HG03139 (cell line): ENCODE measurements around the gene SP5.
"Not testable (repeated sequence)": the region's sequence is repeated elsewhere in the genome, so short reads cannot be mapped to it uniquely, and the experiment has no call there.

Experiments
- ATAC-seq: cut with Tn5 transposase; IDR thresholded peaks from one replicate; pipeline ENCODE4 v1.9.1; 2021; ENCODE audit not compliant: unreplicated experiment

The SP5 gene

DNA sequence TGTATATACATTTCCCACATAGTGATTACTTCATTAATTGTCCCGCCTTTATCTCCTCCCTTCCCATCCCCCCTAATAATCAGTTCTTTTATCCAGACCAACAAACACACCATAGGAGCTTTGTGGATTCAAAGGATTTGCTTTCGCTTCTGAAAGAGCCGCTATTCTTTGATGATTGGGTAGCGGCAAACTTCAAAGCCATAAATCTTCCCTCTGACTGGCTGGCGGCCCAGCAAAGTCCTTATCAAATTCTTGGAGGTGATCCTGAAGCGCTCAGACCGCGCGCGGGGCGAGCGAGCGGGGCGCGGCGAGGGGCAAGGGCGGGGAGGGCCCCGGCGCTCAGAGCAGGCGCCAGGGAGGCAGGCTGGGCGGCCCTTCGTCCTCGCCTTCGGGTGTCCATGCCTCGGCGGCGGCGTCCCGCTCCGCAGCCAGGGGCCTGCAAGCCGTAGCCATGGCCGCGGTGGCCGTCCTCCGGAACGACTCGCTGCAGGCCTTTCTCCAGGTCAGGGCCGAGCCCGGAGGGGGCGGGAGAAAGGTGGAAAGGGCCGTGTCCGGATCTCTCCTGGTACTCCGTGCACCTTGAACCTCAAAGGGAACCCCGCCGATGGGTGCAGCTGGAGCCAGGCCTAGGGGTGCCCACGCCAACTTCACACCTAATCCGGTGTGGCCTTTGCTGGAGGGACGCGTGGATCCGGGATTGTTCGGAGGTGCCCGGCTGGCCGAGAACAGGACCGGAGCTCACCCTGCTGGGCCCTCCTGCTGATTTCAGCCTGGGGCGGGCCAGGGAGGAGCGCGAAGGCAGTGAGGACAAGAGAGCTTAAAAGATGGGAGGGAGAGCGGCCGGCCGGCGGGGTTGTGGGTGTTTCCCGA lies at the start of gene SP5:
Gene SP5, plus strand, starts transcription at position 276 of the 870 bp plus-strand sequence. Its CDS starts 176 bp downstream, at position 452.
- ATAC-seq: no peak

DNA sequence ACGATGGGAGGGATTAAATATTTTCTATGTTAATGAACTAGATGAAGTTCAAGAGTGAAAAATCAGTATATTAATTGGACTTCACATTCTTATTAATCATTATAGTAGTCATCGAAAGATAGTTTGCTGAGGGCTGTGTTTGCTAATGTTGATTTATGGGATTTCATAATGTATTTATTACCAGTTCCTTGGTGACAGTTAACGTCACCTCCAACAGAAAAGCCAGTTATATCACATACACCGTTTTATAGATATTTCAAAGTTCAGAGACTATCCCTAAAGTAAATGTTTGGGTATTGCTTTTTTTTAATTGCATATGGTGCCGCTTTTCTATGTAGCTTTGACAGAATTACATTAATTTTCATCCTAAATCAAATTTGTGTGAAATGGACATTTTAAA lies 49.4 kb upstream of the SP5 start:
- ATAC-seq: no peak

DNA sequence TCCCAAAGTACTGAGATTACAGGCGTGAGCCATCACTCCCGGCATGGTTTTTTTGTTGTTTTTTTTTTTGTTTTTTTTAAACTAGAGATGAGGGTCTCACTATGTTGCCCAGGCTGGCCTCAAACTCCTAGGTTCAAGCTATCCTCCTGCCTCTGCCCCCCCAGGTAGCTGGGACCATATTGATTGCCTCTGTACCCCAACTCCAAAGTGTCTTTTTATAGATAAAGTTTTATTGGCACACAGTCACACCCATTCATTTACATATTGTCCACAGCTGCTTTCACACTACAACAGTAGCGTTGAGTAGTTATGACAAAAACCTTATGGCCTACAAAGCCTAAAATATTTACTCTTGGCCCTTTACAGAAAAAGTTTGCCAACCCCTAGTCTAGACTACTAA lies 45.2 kb upstream of the SP5 start:
- ATAC-seq: no peak

DNA sequence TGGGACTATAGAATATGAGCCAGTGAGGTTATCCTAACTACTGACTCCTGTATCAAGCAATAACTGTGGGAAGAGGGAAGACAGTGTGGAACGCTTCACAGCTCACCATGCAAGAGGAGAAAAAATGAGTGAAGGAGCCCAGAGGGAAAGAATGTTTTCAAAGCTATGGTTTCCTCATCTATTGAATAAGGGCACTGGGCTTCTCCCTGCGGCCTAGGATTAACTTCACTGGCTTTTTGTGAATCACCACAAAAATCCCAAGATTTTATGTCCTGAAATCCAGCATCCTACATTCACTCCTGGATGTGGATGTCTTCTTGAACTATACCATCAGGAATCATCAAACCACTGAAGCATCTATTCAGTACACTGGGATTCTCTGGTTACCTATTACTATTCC lies 44.5 kb upstream of the SP5 start:
- no peak for ATAC-seq

- no peak for ATAC-seq
Observed at GRCh38 chr2:170671079-170671478, 44.1 kb upstream of the SP5 start.

DNA sequence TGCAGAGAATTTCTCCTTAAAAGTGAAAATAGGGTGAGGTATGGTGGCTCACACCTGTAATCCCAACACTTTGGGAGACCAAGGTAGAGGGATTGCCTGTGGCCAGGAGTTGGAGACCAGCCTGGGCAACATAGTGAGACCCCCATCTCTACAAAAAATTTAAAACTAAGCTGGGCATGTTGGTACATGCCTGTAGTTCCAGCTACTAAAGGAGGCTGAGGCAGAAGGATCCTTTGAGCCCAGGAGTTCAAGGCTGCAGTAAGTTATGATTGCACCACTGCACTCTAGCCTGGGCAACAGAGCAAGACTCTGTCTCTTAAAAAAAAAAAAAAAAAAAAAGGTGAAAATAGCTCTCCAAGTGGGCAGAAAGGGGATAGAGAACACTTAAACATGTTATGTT lies 40.9 kb upstream of the SP5 start:
- not testable (repeated sequence) for ATAC-seq

GRCh38 chr2:170675701-170676100 lies 39.4 kb upstream of the SP5 start:
- ATAC-seq: no peak

GRCh38 chr2:170679607-170680079 lies 35.5 kb upstream of the SP5 start:
- no peak for ATAC-seq

DNA sequence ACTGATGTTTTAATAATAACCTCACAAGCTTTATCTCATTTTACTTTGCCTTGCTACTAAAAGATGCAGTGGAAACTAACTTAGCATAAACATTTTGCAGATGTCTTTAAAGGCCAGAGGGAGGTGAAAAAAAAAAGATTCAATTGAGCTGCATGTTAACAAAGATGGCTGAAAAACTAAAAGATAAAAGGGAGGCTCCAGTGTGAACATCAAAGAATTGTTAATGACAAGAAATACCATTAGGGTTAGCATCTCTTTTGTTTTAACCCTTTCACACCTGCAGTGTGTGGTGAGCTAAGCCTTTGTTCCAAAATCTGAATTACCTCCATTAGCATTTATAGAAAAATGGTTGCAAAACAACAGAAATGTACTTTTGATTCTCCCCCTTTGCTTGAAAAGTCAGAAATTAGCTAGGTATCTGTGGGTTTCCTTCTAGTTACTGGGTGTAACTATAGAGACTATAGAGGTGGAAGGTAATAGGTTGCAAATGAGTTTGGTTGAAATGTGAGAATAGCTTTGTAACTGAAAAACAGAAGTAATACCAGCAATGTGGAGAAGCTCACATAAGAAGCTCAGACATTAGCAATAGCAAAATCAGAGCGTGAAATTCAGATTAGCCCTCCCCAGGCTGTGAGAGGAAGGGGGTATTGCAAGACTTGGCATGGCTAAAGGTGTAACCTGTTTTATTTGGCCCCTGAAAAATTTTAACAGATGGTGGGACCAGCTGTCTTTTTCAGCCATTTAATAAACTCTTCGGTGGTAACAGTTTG lies 34.8 kb upstream of the SP5 start:
- no peak for ATAC-seq

DNA sequence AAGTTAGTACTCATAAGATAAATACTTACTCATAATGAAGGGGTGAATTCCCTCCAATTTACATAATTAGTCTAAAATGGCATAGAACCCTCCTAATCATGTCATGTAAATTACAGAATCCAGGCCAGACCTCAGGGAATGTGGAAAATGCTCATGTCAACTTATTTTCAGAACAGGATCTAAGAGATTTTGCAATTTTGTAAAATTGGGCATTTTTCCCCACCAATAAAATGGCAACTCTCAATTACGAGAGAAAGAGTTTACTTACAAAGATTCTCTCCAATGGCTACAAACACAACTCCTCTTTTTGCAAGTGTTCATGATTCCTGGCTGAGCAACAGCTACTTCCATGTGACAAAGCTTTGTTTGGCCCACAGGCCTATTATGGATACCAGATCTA lies 33.8 kb upstream of the SP5 start:
- no peak for ATAC-seq

- ATAC-seq: no peak
Observed at GRCh38 chr2:170685591-170685990, 29.5 kb upstream of the SP5 start.

- no peak for ATAC-seq
Observed at GRCh38 chr2:170689481-170689880, 25.7 kb upstream of the SP5 start.

DNA sequence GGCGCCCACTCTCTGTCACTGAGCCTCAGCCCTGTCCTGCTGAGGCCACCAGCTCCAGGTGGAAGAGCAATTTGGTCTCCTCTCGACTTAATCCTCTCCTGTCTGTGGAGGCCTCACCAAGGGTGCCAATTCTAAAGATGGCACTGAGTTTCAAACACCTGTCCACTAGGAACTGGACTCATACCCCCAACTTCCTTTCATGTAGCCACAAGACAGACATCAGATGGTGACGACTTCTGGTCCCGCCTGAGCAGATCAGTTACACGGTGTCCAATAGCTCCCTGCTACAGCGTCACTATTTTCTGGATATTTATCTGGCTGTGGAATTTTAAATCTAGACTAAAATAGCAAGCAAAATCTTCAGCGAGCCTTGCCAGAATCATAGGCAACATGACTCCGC lies 24.5 kb upstream of the SP5 start:
- no peak for ATAC-seq

- no peak for ATAC-seq
Observed at GRCh38 chr2:170694316-170694715, 20.8 kb upstream of the SP5 start.

DNA sequence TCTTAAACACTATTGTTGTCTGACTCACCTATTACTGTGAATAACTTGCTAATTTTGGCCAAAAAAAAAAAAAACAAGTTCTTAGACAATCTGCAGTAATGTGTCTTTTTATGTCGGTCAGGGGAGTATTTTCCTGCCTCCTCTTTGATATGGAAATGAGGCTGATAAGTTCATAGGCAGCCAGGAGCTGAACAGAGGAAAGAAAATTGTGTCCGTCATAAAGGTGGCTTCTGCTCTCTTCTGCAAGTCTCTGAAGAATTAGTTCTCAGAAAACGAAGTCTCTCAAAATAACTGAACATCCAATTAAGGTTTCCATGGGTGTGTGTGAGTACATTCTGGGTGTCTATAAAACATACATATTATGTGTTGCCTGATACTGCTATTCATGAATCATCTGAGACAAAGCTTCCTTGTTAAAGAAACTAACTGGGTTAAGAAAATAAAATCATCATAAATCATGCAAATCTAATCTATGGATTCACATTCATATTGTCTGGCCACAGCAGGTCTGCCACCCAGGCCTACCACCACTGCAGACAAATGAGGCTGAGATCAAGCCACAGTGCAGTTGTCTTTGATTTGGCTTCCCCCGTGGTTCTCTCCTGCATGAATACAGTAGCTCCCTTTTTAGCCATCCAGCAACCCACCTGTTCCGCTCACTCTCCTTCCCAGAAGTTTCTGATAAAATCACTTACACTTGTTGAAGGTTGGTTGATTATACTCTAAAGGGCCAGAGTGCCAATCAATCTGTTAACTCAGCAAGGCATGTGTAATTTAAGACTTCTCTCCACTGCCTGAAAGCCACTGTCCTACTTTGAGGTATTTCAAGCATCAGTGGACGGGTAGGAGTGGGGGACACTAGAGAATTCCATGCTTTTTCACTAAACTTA lies 19.4 kb upstream of the SP5 start:
- no peak for ATAC-seq

GRCh38 chr2:170696948-170697347 lies 18.2 kb upstream of the SP5 start:
- ATAC-seq: no peak

DNA sequence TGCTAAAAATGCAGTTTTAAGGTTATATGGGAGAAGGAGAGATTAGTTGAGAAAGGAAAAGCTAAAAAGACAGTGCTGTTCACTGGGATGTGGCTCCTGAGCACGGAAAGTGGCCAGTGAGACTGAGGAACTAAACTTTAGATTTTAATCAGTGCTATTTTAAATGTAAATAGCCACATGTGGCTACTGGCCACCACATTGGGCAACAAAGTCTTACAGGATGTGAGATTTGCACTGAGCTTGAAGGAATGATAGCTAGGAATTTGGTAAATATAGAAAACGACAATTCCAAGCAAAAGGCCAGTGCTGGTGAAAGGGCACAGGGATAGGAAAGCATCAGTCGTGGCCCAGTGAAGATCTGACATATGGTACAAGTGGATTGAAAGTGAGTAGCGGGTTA lies 14.1 kb upstream of the SP5 start:
- ATAC-seq: no peak

DNA sequence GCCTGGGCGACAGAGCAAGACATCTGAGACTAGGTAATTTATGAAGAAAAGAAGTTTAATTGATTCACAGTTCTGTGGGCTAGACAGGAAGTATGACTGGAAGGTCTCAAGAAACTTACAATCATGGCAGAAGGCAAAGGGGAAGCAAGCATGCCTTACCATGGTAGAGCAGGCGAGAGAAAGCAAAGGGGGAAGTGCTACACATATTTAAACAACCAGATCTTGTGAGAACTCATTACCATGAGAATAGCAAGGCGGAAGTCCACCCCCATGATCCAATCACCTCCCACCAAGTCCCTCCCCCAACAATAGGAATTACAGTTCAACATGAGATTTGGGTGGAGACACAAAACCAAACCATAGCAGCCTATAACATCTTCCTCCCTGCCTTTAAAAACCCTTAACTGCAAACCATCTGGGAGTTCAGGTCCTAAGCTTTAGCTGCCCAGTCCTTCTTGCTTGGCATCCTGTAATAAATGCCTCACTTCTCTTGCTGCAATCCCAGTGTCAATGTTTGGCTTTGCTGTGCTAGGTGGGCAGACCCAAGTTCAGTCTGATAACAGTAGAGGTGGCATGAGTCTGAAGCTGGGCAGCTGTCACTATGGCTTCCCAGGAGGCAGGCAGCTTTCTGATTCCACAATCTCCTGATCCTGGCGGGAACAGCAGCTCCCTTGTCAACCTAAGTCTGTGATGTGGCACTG lies 11.2 kb upstream of the SP5 start:
- ATAC-seq: no peak

DNA sequence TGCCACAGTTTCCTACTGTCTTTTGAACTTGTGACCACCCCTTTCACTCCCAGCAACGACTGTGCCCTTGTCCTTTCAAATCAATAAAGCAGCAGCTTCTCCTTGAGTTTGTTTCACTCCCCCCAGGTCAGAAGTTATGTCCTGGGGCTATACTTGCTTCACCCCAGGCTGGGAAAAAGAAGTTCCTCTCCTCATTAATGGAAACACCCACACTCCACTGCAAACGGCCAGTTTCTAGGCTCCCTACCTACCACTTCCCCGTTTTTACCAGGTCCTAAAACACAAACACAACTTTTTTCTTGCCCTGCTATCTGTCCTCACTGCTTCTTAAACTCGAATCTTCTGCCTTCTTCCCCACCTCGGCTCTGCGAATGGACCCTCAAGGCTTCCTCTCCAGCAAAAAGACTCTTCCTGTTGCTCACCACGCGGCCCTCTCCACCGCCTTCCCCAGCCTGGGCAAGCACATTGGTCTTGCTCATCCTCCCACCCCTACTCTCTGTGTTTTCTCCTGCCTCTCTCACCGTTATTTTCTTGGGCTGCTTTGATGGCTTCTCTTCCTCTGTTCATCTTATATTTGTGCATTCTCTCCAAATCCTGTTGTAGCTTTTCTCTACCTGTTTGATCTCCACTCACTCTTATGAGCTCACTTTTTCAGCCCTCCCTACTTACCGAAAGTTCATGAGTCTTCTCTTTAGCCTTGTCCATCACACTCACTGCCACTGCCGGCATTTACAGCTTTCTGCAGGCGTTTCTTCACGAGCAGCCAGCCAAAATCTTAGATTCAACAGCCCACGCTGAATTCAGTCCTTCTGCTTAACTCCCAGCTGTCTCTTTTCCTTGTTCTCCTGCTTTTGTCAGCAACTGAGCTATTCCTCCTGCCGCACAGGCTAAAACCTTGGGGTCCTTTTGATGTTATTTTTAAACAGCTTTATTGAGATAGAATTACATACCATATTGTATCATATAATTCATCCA lies 7.0 kb upstream of the SP5 start:
- ATAC-seq: no peak
